ENCODE measurements around the gene CCR7.
A peak's percentile ranks its signal among the peaks of the same experiment; 100 is the strongest.

The CCR7 gene

GRCh38 chr17:40561294-40561870 lies 3.9 kb downstream of the CCR7 start:
- no peak for DNase-seq

GRCh38 chr17:40560592-40561293 lies 4.5 kb downstream of the CCR7 start:
- peak; percentile 72 for DNase-seq

- DNase-seq = peak; percentile 78
Measured at GRCh38 chr17:40559954-40560591, 5.2 kb downstream of the CCR7 start.

- no peak for DNase-seq
Measured at GRCh38 chr17:40559564-40559916, 5.7 kb downstream of the CCR7 start.

GRCh38 chr17:40558890-40559563 lies 6.2 kb downstream of the CCR7 start:
- DNase-seq = no peak

- DNase-seq = no peak
Measured at GRCh38 chr17:40558300-40558889, 6.9 kb downstream of the CCR7 start.

GRCh38 chr17:40557531-40558299 lies 7.6 kb downstream of the CCR7 start:
- DNase-seq = no peak

- DNase-seq = no peak
Measured at GRCh38 chr17:40556884-40557414, 8.3 kb downstream of the CCR7 start.

GRCh38 chr17:40556198-40556661 lies 9.0 kb downstream of the CCR7 start:
- no peak for DNase-seq

- no peak for DNase-seq
Measured at GRCh38 chr17:40555296-40556190, 9.7 kb downstream of the CCR7 start.

- no peak for DNase-seq
Measured at GRCh38 chr17:40554646-40555295, 10.5 kb downstream of the CCR7 start.

- no peak for DNase-seq
Measured at GRCh38 chr17:40553694-40554534, 11.4 kb downstream of the CCR7 start.

GRCh38 chr17:40552806-40553693 lies 12.2 kb downstream of the CCR7 start:
- DNase-seq = no peak

- no peak for DNase-seq
Measured at GRCh38 chr17:40551879-40552768, 13.1 kb downstream of the CCR7 start.

GRCh38 chr17:40551091-40551878 lies 14.0 kb downstream of the CCR7 start:
- DNase-seq = no peak

- DNase-seq = no peak
Measured at GRCh38 chr17:40550608-40551007, 14.7 kb downstream of the CCR7 start.

Data from effector CD4-positive, alpha-beta T cell (primary cell).